ENCODE data around the gene JAZF1.

Gene JAZF1

DNA sequence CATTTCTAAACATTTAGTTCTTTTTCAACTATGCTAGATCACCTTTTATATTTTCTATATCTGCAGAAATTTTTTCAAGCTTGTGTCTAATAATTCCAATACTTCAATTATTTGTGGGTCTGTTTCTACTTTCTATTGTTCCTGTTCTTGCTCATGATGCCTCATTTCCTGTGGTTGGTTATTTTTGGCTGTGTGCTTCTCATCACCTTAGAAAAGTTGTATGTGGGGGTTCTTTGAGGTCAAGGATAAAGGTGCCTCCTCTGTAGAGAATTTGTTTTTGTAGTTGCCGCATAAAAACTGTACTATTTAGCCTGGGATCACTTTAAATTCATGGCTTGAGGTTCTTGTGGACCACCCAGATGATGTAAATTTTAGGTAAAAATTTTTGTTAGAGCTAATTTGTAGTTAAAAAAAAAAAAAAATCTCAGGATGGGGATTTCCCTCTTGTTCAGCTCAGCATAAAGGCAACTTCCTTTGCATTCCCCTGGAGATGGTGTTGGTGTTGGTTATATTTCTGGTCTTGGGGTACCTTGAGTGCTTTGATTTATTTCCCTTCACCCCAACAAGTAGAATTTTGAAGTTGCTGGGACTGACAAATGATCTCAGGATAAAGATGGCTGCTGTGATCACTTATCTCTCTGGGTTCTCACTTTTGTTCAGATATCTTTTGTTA lies 27.0 kb upstream of the JAZF1 start:
- Histone ChIP-seq H3K9ac (ENCODE audit: low read depth, low read length) (no peak overlapping the region), H3K4me2 (ENCODE audit: low read length) (no peak overlapping the region), H3K4me1 (ENCODE audit: control insufficient read depth, insufficient read depth, low read length) (peaks cover 16% of the 10 kb centered on the region), H3K9me3 (replicated peaks; ENCODE audit: low read length) (no peaks in the 10 kb centered on the region), H3K36me3 (ENCODE audit: insufficient read depth, low read length) (no peaks in the 10 kb centered on the region), H3K27me3 (ENCODE audit: control insufficient read depth, insufficient read depth, low read length) (no peaks in the 10 kb centered on the region), H3K4me3 (ENCODE audit: low read length) (no peak overlapping the region)

DNA sequence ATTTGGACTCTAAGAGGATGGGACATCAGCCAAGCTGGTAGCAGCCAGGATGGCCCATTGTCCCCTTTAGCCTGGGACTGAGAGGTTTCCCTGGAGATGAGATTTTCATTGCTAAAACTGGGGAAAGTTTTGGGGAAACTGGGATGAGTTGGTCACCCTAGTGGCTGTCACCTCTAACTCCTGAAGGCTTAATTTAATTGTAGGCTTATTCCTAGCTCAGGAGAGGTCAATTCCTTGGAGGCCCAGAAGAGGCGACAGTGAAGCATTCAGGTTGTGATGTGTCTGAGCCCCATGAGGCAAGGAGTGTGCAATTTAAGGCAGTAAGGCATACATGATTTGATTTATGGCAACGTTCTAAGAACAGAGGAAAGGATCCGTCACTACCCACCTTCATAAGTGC lies 24.9 kb upstream of the JAZF1 start:
- H3K4me1 ChIP-seq (ENCODE audit: control insufficient read depth, insufficient read depth, low read length), result peaks cover 16% of the 10 kb centered on the region
- no peak overlapping the region for H3K4me3 ChIP-seq (ENCODE audit: low read length)
- H3K27me3 ChIP-seq (ENCODE audit: control insufficient read depth, insufficient read depth, low read length), result no peaks in the 10 kb centered on the region
- H3K9me3 ChIP-seq (replicated peaks; ENCODE audit: low read length), result no peaks in the 10 kb centered on the region
- H3K9ac ChIP-seq (ENCODE audit: low read depth, low read length), result no peak overlapping the region
- no peaks in the 10 kb centered on the region for H3K36me3 ChIP-seq (ENCODE audit: insufficient read depth, low read length)
- no peak overlapping the region for H3K4me2 ChIP-seq (ENCODE audit: low read length)

DNA sequence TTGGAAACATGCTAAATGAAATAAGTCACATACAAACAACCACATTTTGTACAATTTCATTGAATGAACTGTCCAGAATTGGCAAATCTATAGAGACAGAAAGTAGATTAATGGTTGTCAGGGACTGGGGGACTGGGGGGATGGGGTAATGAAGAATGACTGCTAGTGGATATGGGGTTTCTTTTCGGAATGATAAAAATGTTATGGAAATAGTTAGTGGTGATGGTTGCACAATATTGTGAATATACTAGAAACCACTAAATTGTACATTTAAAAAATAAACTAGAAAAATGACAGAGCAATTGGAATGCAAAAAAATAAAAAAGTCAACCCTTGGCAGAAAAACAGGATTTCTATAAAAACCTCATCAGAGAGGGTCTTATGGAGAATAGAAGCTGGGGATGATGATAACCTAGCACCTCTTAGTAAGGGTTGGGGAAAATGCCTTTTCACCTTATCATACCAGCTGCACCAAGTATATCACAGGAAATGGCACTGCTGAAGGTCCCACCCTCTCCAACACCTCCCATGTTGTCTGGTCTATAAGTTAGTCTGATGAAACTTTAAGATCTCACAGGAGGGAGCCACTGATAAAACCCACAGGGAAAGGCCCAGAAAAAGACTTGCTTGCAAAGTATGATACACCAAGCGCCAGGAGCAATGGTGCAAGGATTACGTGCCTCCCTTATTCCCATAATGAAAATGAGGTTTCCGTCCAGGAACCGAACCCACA lies 23.1 kb upstream of the JAZF1 start:
- H3K4me2 ChIP-seq (ENCODE audit: low read length), result no peak overlapping the region
- no peak overlapping the region for H3K4me3 ChIP-seq (ENCODE audit: low read length)
- H3K9ac ChIP-seq (ENCODE audit: low read depth, low read length), result no peak overlapping the region
- peaks cover 16% of the 10 kb centered on the region for H3K4me1 ChIP-seq (ENCODE audit: control insufficient read depth, insufficient read depth, low read length)
- no peaks in the 10 kb centered on the region for H3K9me3 ChIP-seq (replicated peaks; ENCODE audit: low read length)
- no peaks in the 10 kb centered on the region for H3K36me3 ChIP-seq (ENCODE audit: insufficient read depth, low read length)
- H3K27me3 ChIP-seq (ENCODE audit: control insufficient read depth, insufficient read depth, low read length), result no peaks in the 10 kb centered on the region

DNA sequence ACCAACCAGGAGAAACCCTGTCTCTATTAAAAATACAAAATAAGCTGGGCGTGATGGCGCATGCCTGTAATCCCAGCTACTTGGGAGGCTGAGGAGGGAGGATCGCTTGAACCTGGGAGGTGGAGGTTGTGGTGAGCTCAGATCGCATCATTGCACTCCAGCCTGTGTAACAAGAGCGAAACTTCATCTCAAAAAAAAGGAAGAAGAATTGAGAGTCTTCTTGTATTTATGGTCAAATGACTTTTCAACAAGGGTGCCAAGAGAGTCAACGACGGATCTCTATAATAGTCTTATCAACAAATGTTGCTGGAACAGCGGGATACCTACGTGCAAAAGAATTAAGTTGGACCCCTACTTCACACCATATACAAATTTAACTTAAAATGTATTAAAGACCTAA lies 21.6 kb upstream of the JAZF1 start:
- H3K9me3 ChIP-seq (replicated peaks; ENCODE audit: low read length), result no peaks in the 10 kb centered on the region
- peaks cover 11% of the 10 kb centered on the region for H3K4me1 ChIP-seq (ENCODE audit: control insufficient read depth, insufficient read depth, low read length)
- H3K9ac ChIP-seq (ENCODE audit: low read depth, low read length), result no peak overlapping the region
- no peak overlapping the region for H3K4me2 ChIP-seq (ENCODE audit: low read length)
- H3K27me3 ChIP-seq (ENCODE audit: control insufficient read depth, insufficient read depth, low read length), result no peaks in the 10 kb centered on the region
- no peaks in the 10 kb centered on the region for H3K36me3 ChIP-seq (ENCODE audit: insufficient read depth, low read length)
- no peak overlapping the region for H3K4me3 ChIP-seq (ENCODE audit: low read length)

DNA sequence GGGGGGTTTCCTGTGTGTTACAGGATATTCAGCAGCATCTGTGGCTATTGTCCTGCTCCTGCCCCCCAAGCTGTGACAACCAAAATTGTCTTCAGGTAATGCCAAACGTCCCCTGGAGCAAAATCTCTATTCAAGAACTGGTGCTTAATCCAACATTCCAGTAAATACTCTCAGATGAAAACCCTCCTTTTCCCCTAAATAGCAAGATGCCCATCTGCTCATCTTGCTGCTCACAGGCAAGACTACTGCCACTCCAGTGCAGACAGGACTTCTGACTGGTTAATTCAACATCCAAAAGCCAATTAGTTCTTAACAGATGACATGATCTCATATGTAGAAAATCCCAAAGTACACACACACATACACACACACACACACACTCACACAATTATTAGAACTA lies 20.5 kb upstream of the JAZF1 start:
- Histone ChIP-seq H3K4me2 (ENCODE audit: low read length) (no peak overlapping the region), H3K9ac (ENCODE audit: low read depth, low read length) (no peak overlapping the region), H3K36me3 (ENCODE audit: insufficient read depth, low read length) (no peaks in the 10 kb centered on the region), H3K4me3 (ENCODE audit: low read length) (no peak overlapping the region), H3K27me3 (ENCODE audit: control insufficient read depth, insufficient read depth, low read length) (no peaks in the 10 kb centered on the region), H3K4me1 (ENCODE audit: control insufficient read depth, insufficient read depth, low read length) (peaks cover 9% of the 10 kb centered on the region), H3K9me3 (replicated peaks; ENCODE audit: low read length) (no peaks in the 10 kb centered on the region)

DNA sequence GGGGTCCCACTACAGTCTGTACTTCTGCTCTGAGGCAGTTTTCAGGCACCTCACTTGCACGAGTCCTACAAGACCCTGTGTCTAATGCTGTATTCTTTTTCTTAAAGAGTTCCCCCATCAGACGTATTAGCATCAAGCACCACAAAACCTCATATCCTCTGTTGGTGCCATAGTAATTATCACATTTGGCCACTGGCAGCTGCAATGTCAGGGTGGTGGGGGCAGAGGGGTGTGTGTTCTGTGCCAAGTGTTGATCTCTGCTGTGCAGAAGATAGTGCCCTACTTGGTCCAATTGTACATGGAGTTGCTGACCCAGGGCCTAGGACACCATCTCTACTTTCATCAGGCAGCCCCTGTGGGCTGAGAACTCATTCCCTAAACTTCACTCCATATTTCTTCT lies 20.0 kb upstream of the JAZF1 start:
- H3K27me3 ChIP-seq (ENCODE audit: control insufficient read depth, insufficient read depth, low read length), result no peaks in the 10 kb centered on the region
- no peaks in the 10 kb centered on the region for H3K9me3 ChIP-seq (replicated peaks; ENCODE audit: low read length)
- peaks cover 9% of the 10 kb centered on the region for H3K4me1 ChIP-seq (ENCODE audit: control insufficient read depth, insufficient read depth, low read length)

DNA sequence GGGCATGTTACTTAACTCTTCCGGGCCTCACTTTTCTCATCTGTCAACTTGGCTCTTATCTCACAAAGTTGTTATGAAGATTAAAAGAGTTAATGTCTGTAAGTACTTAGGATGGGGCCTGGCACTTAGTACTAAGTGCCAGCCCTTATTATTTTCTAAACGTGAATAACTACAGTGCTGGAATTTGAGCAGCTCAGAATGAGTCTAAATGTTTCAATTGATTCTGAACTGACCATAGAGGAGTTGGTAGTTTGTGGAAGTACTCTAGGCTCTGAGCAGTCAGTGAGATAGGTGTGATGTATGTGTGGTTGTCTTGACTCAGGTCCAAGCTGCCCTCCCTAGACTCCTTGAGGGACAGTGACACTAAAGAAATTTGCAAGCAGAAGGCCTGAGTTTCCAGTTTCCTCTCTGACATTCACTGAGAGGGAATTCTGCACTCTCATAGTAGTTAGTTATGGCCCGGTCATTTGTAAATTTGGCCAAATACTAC lies 18.5 kb upstream of the JAZF1 start:
- H3K4me1 ChIP-seq (ENCODE audit: control insufficient read depth, insufficient read depth, low read length), result peaks cover 7% of the 10 kb centered on the region
- H3K4me2 ChIP-seq (ENCODE audit: low read length), result no peak overlapping the region
- no peak overlapping the region for H3K4me3 ChIP-seq (ENCODE audit: low read length)
- no peak overlapping the region for H3K9ac ChIP-seq (ENCODE audit: low read depth, low read length)
- no peaks in the 10 kb centered on the region for H3K9me3 ChIP-seq (replicated peaks; ENCODE audit: low read length)
- no peaks in the 10 kb centered on the region for H3K27me3 ChIP-seq (ENCODE audit: control insufficient read depth, insufficient read depth, low read length)
- no peaks in the 10 kb centered on the region for H3K36me3 ChIP-seq (ENCODE audit: insufficient read depth, low read length)

More for the DNA sequence above, 20.0 kb upstream of the JAZF1 start:
- Histone ChIP-seq H3K36me3 (ENCODE audit: insufficient read depth, low read length) (no peaks in the 10 kb centered on the region), H3K4me2 (ENCODE audit: low read length) (no peak overlapping the region), H3K4me3 (ENCODE audit: low read length) (no peak overlapping the region), H3K9ac (ENCODE audit: low read depth, low read length) (no peak overlapping the region)

DNA sequence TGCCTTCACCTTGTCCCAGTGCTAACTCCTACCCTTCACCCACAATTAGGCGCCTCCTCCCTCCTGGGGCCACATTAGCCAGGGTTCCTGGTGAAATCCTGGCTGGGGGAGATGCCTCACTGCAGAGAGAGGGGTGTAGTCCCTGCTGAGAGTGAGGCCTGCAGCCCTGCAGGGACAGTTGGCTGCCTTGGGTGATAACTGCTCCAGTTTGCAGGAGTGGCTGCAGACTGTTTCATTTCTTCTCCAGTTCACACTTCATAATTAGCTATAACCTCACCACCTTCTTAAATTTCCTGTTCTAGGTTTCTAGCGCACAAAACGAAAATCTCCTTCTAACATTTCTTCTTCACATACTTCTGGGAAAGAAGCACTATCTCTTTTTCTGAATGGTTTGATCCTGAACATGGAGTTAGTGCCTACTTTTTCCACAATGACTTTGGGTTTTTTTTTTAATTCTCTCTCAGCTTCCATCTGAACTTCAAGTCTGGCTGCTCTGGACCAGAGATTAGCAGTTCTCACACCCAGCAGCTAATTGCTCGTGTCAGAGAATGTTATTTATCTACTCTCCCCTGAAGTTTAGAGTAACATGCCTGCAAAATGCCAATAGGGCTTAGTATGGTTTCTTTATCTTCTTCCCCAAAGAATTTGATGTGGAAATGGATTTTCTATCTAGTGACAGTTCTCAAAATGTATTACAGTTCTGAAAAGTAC lies 15.5 kb upstream of the JAZF1 start:
- Histone ChIP-seq H3K9me3 (replicated peaks; ENCODE audit: low read length) (no peaks in the 10 kb centered on the region), H3K4me3 (ENCODE audit: low read length) (no peak overlapping the region), H3K9ac (ENCODE audit: low read depth, low read length) (no peak overlapping the region), H3K27me3 (ENCODE audit: control insufficient read depth, insufficient read depth, low read length) (no peaks in the 10 kb centered on the region), H3K4me2 (ENCODE audit: low read length) (no peak overlapping the region), H3K4me1 (ENCODE audit: control insufficient read depth, insufficient read depth, low read length) (peaks cover 4% of the 10 kb centered on the region), H3K36me3 (ENCODE audit: insufficient read depth, low read length) (no peaks in the 10 kb centered on the region)

DNA sequence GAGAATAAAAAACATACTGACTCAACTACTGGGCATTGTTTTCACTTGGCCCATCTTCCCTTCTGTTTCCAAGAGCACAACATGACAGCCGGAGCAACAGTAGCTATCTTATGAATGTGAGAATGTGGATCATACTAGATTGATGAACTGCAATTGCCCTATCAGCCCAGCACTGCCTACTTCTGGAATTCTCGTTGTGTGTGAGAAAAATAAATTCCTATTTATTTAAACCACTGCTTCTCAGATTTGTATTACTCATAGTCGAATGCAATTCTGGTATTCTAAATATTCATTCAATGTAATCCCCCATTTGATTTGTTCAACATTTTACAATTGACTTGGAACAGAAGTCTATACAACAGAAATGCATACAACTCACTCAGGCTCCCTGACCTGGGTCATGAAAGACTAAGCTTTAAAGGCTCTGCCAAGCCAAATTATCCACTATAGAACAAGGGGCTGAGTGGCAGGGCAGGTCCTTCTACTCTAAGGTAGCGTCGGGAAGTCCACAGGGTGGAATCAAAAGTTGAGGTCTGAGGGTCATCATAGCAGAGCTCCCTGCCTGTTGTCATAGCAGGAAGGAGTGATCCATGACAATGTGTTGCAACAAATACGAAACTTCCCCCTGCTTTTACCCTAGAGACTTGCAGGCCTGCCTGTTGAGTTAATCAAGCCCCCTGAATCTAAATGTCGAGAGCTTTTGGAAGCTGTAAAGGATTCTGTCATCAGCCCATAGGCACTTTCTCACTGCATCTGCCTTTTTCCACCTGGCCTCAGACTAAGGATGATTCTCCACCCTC lies 12.4 kb upstream of the JAZF1 start:
- H3K4me1 ChIP-seq (ENCODE audit: control insufficient read depth, insufficient read depth, low read length), result peaks cover 4% of the 10 kb centered on the region
- H3K27me3 ChIP-seq (ENCODE audit: control insufficient read depth, insufficient read depth, low read length), result no peaks in the 10 kb centered on the region
- no peak overlapping the region for H3K4me2 ChIP-seq (ENCODE audit: low read length)
- no peak overlapping the region for H3K4me3 ChIP-seq (ENCODE audit: low read length)
- H3K9me3 ChIP-seq (replicated peaks; ENCODE audit: low read length), result no peaks in the 10 kb centered on the region
- no peaks in the 10 kb centered on the region for H3K36me3 ChIP-seq (ENCODE audit: insufficient read depth, low read length)
- no peak overlapping the region for H3K9ac ChIP-seq (ENCODE audit: low read depth, low read length)

DNA sequence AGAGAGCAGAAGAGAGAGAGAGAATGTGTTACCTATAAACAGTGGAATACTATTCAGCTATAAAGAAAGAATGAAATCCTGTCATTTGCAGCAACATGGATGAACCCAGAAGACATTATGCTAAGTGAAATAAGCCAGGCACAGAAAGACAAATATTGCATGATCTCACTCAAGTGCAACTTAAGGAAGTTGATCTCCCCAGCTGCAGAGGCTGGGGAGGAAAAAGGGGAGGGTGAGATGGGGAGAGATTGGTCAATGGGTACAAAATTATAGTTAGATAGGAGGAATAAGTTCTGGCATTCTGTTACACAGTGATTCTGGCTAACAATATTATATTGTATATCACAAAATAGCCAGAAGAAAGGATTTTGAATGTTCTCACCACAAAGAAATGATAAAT lies 11.2 kb upstream of the JAZF1 start:
- Histone ChIP-seq H3K9ac (ENCODE audit: low read depth, low read length) (no peak overlapping the region), H3K36me3 (ENCODE audit: insufficient read depth, low read length) (no peaks in the 10 kb centered on the region), H3K9me3 (replicated peaks; ENCODE audit: low read length) (no peaks in the 10 kb centered on the region), H3K4me3 (ENCODE audit: low read length) (no peak overlapping the region), H3K27me3 (ENCODE audit: control insufficient read depth, insufficient read depth, low read length) (no peaks in the 10 kb centered on the region), H3K4me2 (ENCODE audit: low read length) (no peak overlapping the region), H3K4me1 (ENCODE audit: control insufficient read depth, insufficient read depth, low read length) (peaks cover 4% of the 10 kb centered on the region)

DNA sequence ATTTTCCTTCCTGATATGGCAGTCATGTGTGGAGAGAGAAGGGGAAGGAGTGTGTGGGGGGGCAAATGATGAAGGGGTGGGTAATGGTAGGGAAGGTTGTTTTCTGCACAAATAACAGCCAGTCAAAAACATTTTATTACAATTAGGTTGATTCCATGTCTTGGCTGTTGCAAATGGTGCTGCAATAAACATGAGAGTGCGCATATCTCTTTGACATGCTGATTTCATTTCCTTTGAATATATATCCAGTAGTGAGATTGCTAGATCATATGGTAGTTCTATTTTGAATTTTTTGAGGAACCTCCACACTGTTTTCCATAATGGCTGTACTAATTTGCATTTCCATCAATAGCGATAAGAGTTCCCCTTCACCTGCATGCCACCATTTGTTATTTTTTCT lies 10.6 kb upstream of the JAZF1 start:
- Histone ChIP-seq H3K9me3 (replicated peaks; ENCODE audit: low read length) (no peaks in the 10 kb centered on the region), H3K4me1 (ENCODE audit: control insufficient read depth, insufficient read depth, low read length) (peaks cover 4% of the 10 kb centered on the region), H3K4me3 (ENCODE audit: low read length) (no peak overlapping the region), H3K9ac (ENCODE audit: low read depth, low read length) (no peak overlapping the region), H3K36me3 (ENCODE audit: insufficient read depth, low read length) (no peaks in the 10 kb centered on the region), H3K4me2 (ENCODE audit: low read length) (no peak overlapping the region), H3K27me3 (ENCODE audit: control insufficient read depth, insufficient read depth, low read length) (no peaks in the 10 kb centered on the region)

All from skeletal muscle satellite cell (primary cell).